HG03060 (cell line): ENCODE data around the gene KCNG2.

Source experiments
- ATAC-seq: cut with Tn5 transposase; IDR thresholded peaks from one replicate; pipeline ENCODE4 v1.9.1; 2021; ENCODE audit warnings: low read depth, moderate number of reproducible peaks; ENCODE audit not compliant: unreplicated experiment

The KCNG2 gene

GRCh38 chr18:79878741-79879378 lies 81.1 kb downstream of the KCNG2 start:
- ATAC-seq, result no peak

- ATAC-seq, result no peak
Measured at GRCh38 chr18:79879566-79879965, 81.8 kb downstream of the KCNG2 start.

GRCh38 chr18:79881695-79882094 lies 84.0 kb downstream of the KCNG2 start:
- ATAC-seq, result no peak

- ATAC-seq, result no peak
Measured at GRCh38 chr18:79882522-79883241, 84.9 kb downstream of the KCNG2 start.

DNA sequence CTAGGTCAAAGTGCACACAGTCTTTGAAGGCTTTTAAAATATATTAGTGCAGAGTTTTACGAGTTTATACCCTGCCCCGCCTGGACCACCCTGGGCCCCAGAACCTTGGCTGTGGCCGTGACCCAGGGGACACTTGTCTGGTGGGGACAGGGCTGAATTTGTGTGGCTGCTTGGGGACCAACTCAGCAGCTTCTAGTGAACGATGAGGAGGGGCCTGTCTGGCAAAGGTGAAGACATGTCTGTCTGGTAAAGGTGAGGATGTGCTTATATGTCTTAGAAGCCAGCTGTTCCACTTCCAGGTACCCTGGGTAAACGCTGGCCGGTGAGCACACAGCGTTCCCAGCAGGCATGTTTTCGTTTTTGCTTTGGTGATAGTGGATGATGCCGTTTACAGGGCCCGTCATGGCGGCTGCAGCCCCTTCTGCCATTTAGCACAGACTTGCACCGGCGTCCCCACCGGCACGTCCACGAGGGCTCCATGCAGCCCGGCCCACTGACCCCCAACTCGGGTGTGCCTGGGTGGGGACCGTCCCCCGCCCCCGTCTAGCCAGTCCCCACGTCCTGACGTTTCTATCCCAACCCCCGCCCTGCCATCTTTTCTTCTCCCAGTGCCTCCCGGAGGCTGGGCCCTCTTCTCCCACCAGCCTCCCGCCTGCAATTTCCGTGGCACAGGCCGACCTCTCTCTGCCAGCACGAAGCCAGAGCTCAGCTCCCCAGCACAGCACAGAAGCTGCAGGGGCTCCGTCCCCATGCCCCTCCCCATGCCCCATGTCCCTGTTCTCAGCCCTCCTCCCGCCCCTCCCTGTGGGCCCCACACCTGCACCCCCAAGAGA lies 85.9 kb downstream of the KCNG2 start:
- ATAC-seq, result no peak

- no peak for ATAC-seq
Measured at GRCh38 chr18:79884294-79884962, 86.7 kb downstream of the KCNG2 start.

GRCh38 chr18:79884963-79885728 lies 87.4 kb downstream of the KCNG2 start:
- no peak for ATAC-seq

GRCh38 chr18:79887181-79888000 lies 89.7 kb downstream of the KCNG2 start:
- no peak for ATAC-seq

- ATAC-seq, result no peak
Measured at GRCh38 chr18:79888016-79888415, 90.3 kb downstream of the KCNG2 start.

DNA sequence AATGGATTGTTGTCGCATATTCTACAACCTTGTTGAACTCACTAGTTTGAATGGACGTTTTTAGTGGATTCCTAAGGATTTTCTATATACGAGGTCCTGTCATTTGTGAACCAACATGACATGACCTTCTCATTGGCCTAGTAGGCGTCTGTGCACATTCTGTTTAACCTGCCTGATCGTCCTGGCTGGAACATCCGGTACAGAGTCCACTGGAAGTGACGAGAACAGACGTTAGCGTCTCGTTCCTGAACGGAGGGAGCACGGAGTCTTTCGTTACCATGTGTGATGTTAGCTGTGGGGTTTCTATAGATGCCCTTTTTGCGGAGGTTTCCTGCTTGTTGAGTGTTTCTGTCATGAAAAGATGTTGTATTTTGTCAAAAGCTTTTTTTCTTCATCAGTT lies 91.8 kb downstream of the KCNG2 start:
- ATAC-seq, result no peak

- ATAC-seq, result no peak
Measured at GRCh38 chr18:79890674-79891073, 92.9 kb downstream of the KCNG2 start.

DNA sequence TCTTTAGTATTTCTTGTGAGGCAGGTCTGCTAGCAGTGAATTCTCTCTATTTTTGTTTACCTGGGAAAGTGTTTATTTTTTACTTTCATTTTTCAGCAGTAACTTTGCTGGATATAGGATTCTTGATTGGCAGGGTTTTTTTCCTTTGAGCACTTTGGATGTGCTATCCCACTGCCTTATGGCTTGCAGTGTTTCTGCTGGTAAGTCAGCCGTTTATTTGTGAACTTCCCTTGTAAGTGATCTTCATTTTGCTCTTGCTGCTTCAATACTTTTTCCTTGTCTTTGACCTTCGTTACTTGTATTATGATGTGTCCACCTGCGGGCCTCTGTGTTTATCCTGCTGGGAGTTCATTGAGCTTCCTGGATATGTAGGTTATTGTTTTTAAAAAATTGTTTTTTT lies 99.0 kb downstream of the KCNG2 start:
- no peak for ATAC-seq

- no peak for ATAC-seq
Measured at GRCh38 chr18:79897940-79898625, 100.3 kb downstream of the KCNG2 start.

- no peak for ATAC-seq
Measured at GRCh38 chr18:79898952-79899608, 101.3 kb downstream of the KCNG2 start.

- no peak for ATAC-seq
Measured at GRCh38 chr18:79899609-79900445, 102.1 kb downstream of the KCNG2 start.

GRCh38 chr18:79900610-79901570 lies 103.2 kb downstream of the KCNG2 start:
- ATAC-seq, result no peak
